ENCODE data around the gene OR10G8.

GRCh38 chr11:124071623-124071948, 45.0 kb downstream of the OR10G8 start:
- TF ChIP-seq CTCF (conservative IDR thresholded peaks at IDR 0.05 in 1 of 2, IDR thresholded peaks at IDR 0.05 in 1 of 2; ENCODE audit: extremely low read depth in 1 of 2, insufficient read depth in 1 of 2, low read depth in 1 of 2, low read length in 2 of 2) (no peak), EZH2 (IDR thresholded peaks at IDR 0.05; ENCODE audit: borderline replicate concordance, low read length) (no peak)
